ENCODE measurements around the gene ZFYVE26.

GRCh38 chr14:67703997-67704396, 112.4 kb downstream of the ZFYVE26 start:
- TF ChIP-seq POLR2A (IDR thresholded peaks at IDR 0.05; ENCODE audit: low read length) = no peak
- no peak for TF ChIP-seq GATA1 (IDR thresholded peaks at IDR 0.05; ENCODE audit: low read depth, low read length)

Data from erythroblast (primary cell).